Right lobe of liver (tissue), 6 donors: ENCODE results near the gene DLG4. TPM values are rescaled to one million over a fixed set of nuclear protein-coding genes. Genes with fewer than 3 reads are reported as not detected.

Experiments used
- ATAC-seq, 4 donors: fragments of 200-7000 bp; cut with Tn5 transposase; one replicate each; pipeline ENCODE4 v1.9.1; 2020; ENCODE audit warnings: mild to moderate bottlenecking in 4 of 4, moderate library complexity in 4 of 4
- DNase-seq, 3 donors: peaks; one replicate each; pipeline ENCODE4 v3.0.0-alpha.2; 2020
- H3K27ac ChIP-seq, 3 donors: fragments of 200-600 bp; one replicate each; pipeline ENCODE4 v1.8.0; 2022
- H3K27me3 ChIP-seq, 2 donors: fragments of 200-600 bp; one replicate each; pipeline ENCODE4 v1.8.0; 2022
- H3K36me3 ChIP-seq, 4 donors: fragments of 200-600 bp; sonication (generic) in 1 of 4; one replicate each; pipeline versions ENCODE4 v1.5.1 to v1.8.0; 2017 to 2022; ENCODE audit warnings: control low read depth in 1 of 4
- H3K4me1 ChIP-seq, 4 donors: fragments of 200-600 bp; sonication (generic) in 1 of 4; one replicate each; pipeline versions ENCODE4 v1.5.1 to v1.8.0; 2017 to 2022; ENCODE audit warnings: control low read depth in 1 of 4
- H3K4me3 ChIP-seq, 3 donors: fragments of 200-600 bp; one replicate each; pipeline ENCODE4 v1.8.0; 2022
- H3K9me3 ChIP-seq, 4 donors: fragments of 200-600 bp; sonication (generic) in 1 of 4; one replicate each; pipeline versions ENCODE4 v1.5.1 to v1.8.0; 2017 to 2022; ENCODE audit warnings: control low read depth in 1 of 4
- POLR2A ChIP-seq: fragments of 450-650 bp; IDR thresholded peaks from one replicate; pipeline ENCODE4 v1.6.1; 2017; ENCODE audit warnings: antibody characterized with exemption, mild to moderate bottlenecking
- WGBS: methylation state at CpG from one replicate; pipeline ENCODE4 v1.1.6; 2018; ENCODE audit warnings: low coverage, low lambda C conversion rate; ENCODE audit not compliant: insufficient coverage; ENCODE audit errors: missing lambda C conversion rate; 5-methylcytosine and 5-hydroxymethylcytosine counted together
- intact Hi-C, 2 donors: fragments of 100-400 bp; cut with DNase I; formaldehyde crosslinking; loops; one replicate each; pipeline versions ENCODE4 v1.11.2 to v1.14.1; 2022
- total RNA-seq, 6 experiments: library from RNA; depleted of rRNA in 2 of 6; stranded (reverse); fragments of >200 nt in 2 of 6; fragmentation: NEBNext Ultra II Directional in 3 of 6; extraction: Animal tissue kit (Norgen Biotek cat#: 25700) in 3 of 6; gene quantifications; one replicate each; pipeline versions ENCODE4 v1.1.0 to v1.2.4, GENCODE V29; 2016 to 2023
- TF ChIP-seq, protein P1 (sequence below), 4 donors: fragments of 200-600 bp in 3 of 4; fragments of 450-650 bp in 1 of 4; IDR thresholded peaks; one replicate each; pipeline versions ENCODE4 v1.5.1 to v1.8.0; 2016 to 2022; ENCODE audit warnings: antibody characterized with exemption in 4 of 4, mild to moderate bottlenecking in 2 of 4
- donor health status: DM: no; HTN: yes; CAD: no.
- donor health status: DM: no; HTN: no; CAD: no.
- donor health status: DM: no; HTN: no; CAD: no.
- donor health status: DM: no; HTN: yes; CAD: no.
- donor health status: DM: no; HTN: yes; CAD: no.

The DLG4 gene
- total RNA-seq, 6 experiments from 2014 or later, result 3.0 to 6.4 (median 4.1) TPM

- DNase-seq, result peak in 1 of 3 donors; percentile 45
- WGBS, result 45% methylated on average over 2 of the region's 21 CpGs
- intact Hi-C loops, result no loop called here
- H3K27ac ChIP-seq, result no peak overlapping the region
- no peaks in the 10 kb centered on the region for H3K36me3 ChIP-seq
- no peak for ATAC-seq
- no peaks in the 10 kb centered on the region for H3K9me3 ChIP-seq
- peaks cover 0 to 5% (median 0%) of the 10 kb centered on the region in 4 donors for H3K4me1 ChIP-seq
- H3K27me3 ChIP-seq, result no peaks in the 10 kb centered on the region
- no peak overlapping the region for H3K4me3 ChIP-seq
- no peak for TF ChIP-seq POLR2A
- TF ChIP-seq, protein P1, sequence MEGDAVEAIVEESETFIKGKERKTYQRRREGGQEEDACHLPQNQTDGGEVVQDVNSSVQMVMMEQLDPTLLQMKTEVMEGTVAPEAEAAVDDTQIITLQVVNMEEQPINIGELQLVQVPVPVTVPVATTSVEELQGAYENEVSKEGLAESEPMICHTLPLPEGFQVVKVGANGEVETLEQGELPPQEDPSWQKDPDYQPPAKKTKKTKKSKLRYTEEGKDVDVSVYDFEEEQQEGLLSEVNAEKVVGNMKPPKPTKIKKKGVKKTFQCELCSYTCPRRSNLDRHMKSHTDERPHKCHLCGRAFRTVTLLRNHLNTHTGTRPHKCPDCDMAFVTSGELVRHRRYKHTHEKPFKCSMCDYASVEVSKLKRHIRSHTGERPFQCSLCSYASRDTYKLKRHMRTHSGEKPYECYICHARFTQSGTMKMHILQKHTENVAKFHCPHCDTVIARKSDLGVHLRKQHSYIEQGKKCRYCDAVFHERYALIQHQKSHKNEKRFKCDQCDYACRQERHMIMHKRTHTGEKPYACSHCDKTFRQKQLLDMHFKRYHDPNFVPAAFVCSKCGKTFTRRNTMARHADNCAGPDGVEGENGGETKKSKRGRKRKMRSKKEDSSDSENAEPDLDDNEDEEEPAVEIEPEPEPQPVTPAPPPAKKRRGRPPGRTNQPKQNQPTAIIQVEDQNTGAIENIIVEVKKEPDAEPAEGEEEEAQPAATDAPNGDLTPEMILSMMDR (IDR thresholded peaks at IDR 0.05), result no peak
Observed at GRCh38 chr17:7208027-7208571, 11.5 kb downstream of the DLG4 start.

DNA sequence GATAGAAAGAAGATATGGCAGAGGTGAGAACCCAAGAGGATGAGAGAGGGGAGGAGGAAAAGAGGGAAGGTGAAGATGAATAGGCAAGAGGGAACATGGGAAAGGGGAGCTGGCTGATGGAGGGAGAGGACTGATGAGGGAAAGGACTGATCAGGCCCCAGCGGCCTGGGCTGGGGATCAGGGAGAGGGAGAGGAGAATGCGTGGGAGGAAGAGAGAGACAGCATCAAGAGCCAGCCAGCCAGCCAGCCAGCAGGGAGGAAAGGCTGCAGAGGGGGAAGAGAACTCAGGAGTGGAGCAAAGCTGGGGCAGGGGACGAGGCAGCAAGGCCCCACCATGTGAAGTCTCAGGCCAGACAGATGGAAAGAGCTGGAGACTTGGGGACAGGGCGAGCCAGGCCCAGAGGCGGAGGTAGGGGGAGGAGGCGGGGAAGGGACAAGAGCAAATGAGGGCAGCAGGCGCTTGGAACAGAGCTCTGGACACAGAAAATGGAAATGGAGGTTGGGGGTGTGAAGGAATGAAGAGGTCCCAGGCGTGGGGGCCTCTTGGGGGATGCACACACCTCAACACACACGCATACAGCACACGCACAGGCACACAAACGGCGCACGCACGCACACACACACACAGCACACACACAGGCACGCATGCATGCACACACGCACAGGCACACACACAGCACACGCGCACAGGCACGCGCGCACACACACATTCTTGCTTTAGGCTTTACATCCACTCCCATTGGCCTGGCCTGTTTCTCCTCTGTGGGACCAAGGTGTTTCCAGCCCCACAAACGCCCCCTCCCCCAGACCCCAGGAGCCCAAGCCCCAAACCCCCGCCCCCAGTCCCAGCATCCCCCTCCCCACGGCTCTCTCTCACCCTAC lies 12.3 kb downstream of the DLG4 start:
- no peak for DNase-seq
- no peak for ATAC-seq
- 88% methylated on average over 21 of the region's 24 CpGs for WGBS
- Histone ChIP-seq H3K4me1 (peaks cover 0 to 5% (median 0%) of the 10 kb centered on the region in 4 donors), H3K9me3 (no peaks in the 10 kb centered on the region), H3K27ac (no peak overlapping the region), H3K36me3 (peaks cover 0 to 4% (median 0%) of the 10 kb centered on the region in 4 donors), H3K27me3 (no peaks in the 10 kb centered on the region), H3K4me3 (no peak overlapping the region)
- intact Hi-C loops, result no loop called here
- TF ChIP-seq POLR2A, result no peak
- TF ChIP-seq, protein P1 (IDR thresholded peaks at IDR 0.05), result no peak

DNA sequence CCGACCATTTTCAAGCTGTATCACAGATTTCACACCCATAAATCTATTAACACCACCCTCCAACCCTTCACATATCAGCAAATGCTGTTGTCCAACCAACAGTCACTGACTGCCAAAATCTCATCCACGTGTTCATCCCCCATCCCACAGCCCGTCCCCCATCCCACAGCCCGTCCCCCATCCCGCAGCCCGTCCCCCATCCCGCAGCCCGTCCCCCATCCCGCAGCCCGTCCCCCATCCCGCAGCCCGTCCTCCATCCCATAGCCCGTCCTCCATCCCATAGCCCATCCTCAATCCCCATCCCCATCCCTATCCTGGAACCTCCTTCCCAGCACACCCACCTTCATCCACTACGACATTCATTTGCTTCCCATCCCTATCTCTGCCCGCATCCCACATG lies 14.1 kb downstream of the DLG4 start:
- Histone ChIP-seq H3K27me3 (no peaks in the 10 kb centered on the region), H3K36me3 (peaks cover 0 to 5% (median 0%) of the 10 kb centered on the region in 4 donors), H3K4me1 (peaks cover 0 to 5% (median 0%) of the 10 kb centered on the region in 4 donors), H3K27ac (no peak overlapping the region), H3K9me3 (no peaks in the 10 kb centered on the region), H3K4me3 (peak overlapping the region in 2 of 3 donors; percentile 38 to 45)
- no peak for TF ChIP-seq POLR2A
- intact Hi-C loops, result no loop called here
- no peak for ATAC-seq
- 63% methylated on average over 13 of the region's 15 CpGs for WGBS
- no peak for DNase-seq

- 2% methylated on average over 9 of the region's 34 CpGs for WGBS
- no peaks in the 10 kb centered on the region for H3K9me3 ChIP-seq
- peaks cover 0 to 5% (median 0%) of the 10 kb centered on the region in 4 donors for H3K4me1 ChIP-seq
- H3K36me3 ChIP-seq, result peaks cover 0 to 5% (median 0%) of the 10 kb centered on the region in 4 donors
- intact Hi-C loops, result no loop called here
- TF ChIP-seq, protein P1 (IDR thresholded peaks at IDR 0.05), result no peak
- no peak for TF ChIP-seq POLR2A
- H3K27ac ChIP-seq, result no peak overlapping the region
- ATAC-seq, result peak; percentile 74 to 84 (median 80)
- DNase-seq, result peak; percentile 68 to 76 (median 74)
- H3K4me3 ChIP-seq, result peak overlapping the region; percentile 25 to 45 (median 38)
- H3K27me3 ChIP-seq, result no peaks in the 10 kb centered on the region
Observed at GRCh38 chr17:7204828-7205461, 14.7 kb downstream of the DLG4 start.
